Stimulated activated CD4-positive, alpha-beta T cell treated with anti-CD3 and anti-CD28 coated beads, Interleukin-15, amount 100 ng/mL, for 1 hour (primary cell): ENCODE data around the gene PARP1.
"Not testable (repeated sequence)": the region's sequence is repeated elsewhere in the genome, so short reads cannot be mapped to it uniquely, and the experiment has no call there.

ENCODE experiments used
- DNase-seq, 2 donors: peaks; one replicate each; pipeline ENCODE4 v3.0.0-alpha.2; 2020; ENCODE audit warnings: low read depth in 1 of 2, low spot score in 1 of 2

PARP1 gene

GRCh38 chr1:226429858-226430715 is 22.2 kb upstream of the PARP1 start:
- no peak for DNase-seq

- DNase-seq = no peak
Measured at GRCh38 chr1:226428791-226429461, 21.0 kb upstream of the PARP1 start.

GRCh38 chr1:226428348-226428747 is 20.5 kb upstream of the PARP1 start:
- DNase-seq = no peak

DNA sequence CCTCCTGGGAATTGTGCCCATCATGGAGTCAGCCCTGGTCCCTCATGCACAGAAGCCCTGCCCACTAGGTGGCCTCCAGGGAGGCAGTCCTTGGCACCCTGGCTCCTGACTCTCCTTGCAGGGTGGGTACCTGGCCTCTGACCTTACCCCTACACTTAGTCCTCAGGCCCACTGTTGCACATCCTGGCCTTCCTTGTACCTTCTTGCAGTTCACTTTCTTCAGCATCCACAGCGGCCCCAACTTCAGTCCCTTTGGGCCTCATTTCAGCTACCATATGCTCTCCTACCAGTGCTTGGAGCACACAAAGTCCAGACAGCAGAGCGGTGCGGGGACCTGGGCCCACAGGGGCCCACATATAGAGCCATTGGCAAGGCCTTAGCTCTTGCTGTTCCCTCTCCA is 19.2 kb upstream of the PARP1 start:
- DNase-seq = no peak

DNA sequence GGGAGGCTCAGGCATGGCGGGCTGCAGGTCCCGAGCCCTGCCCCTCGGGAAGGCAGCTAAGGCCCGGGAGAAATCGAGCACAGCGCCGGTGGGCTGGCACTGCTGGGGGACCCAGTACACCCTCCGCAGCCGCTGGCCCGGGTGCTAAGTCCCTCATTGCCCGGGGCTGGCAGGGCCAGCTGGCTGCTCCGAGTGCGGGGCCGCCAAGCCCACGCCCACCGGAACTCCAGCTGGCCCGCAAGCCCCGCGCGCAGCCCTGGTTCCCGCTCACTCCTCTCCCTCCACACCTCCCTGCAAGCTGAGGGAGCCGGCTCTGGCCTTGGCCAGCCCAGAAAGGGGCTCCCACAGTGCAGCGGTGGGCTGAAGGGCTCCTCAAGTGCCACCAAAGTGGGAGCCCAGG is 18.5 kb upstream of the PARP1 start:
- DNase-seq = not testable (repeated sequence)

DNA sequence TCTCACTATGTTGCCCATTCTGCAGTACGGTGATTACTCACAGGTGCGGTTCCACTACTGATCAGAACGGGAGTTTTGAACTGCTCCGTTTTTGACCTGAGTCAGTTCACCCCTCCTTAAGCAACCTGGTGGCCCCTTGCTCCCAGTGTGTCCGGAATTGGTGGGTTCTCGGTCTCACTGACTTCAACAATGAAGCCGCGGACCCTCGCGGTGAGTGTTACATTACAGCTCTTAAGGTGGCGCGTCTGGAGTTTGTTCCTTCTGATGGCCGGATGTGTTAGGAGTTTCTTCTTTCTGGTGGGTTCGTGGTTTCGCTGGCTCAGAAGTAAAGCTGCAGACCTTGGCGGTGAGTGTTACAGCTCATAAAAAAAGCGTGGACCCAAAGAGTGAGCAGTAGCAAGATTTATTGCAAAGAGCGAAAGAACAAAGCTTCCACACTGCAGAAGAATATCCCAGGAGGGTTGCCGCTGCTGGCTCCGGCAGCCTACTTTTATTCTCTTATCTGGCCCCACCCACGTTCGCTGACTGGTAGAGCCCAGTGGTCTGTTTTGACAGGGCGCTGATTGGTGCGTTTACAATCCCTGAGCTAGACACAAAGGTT is 17.6 kb upstream of the PARP1 start:
- no peak for DNase-seq

DNA sequence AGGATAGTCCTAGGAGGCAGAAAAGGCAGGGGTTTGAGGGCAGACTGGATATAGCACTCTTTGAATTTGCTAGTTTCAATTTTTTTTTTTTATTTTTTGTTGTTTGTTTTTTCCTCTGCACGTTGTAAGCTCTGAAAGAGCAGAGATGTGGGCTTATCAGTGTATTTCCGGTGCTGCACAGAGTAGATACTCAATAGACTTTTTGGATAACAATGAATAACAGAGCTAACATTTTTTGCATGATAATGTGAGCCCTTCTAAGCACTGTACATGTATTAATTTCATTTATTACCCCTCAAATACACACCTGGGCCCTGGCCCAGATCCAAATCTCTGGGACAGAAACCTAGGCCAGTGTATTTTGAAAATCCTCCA is 17.1 kb upstream of the PARP1 start:
- DNase-seq = no peak

DNA sequence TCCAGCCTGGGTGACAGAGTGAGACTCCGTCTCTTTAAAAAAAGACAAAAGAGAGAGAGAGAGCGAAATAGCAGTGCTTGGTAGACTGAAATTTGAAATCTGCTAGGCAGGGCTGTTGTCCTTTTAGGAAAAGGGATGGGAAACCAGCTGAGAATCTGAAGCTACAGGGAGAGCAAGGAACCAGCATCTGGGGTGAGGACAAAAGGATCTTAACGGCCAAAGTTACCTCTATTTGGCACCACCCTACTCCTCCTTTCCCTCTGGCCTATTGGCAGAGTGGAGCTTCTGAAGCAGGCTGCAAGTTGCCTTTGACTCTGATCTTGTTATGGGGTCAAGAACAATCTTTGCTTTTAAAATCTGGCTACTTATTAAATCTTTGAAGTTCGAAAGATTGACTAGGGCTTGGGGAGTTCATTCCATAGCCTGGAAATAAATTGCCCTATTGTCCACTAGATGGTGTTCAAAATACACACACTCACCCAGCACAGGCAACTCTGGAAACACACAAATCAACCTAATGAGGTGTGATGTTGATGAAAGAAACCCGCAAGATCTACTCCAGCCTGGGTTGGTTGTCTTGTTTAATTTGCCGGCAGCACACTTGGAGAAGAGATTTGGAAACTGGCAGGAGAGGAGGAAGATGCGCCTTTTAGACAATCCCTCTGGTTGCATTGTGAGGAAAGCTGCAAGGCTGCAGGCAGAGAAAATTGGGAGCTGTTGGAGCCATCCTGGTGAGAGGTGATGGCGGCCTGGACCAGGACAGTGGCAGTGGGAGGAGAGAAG is 16.5 kb upstream of the PARP1 start:
- no peak for DNase-seq

DNA sequence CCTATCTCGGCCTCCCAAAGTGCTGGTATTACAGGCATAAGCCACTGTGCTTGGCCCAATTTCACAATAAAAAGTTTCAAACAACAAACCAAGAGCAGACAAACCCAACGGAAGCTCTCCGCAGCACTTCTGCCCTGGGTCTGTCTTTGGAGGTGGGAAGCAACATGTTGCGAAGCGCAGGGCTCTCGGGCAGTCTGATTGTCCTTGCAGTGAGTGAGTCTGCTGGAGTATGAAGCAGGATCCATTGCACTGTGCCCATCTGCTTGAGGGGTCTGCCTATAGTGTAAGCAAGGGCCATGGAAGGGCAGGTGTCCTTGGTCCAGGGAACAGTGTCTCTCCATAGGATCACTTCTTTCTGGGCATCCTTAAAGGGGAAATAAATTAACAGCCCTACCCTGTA is 14.6 kb upstream of the PARP1 start:
- DNase-seq = no peak

- DNase-seq = no peak
Measured at GRCh38 chr1:226420897-226421296, 13.0 kb upstream of the PARP1 start.

- DNase-seq = no peak
Measured at GRCh38 chr1:226420328-226420727, 12.4 kb upstream of the PARP1 start.

- DNase-seq = no peak
Measured at GRCh38 chr1:226419284-226420029, 11.6 kb upstream of the PARP1 start.

DNA sequence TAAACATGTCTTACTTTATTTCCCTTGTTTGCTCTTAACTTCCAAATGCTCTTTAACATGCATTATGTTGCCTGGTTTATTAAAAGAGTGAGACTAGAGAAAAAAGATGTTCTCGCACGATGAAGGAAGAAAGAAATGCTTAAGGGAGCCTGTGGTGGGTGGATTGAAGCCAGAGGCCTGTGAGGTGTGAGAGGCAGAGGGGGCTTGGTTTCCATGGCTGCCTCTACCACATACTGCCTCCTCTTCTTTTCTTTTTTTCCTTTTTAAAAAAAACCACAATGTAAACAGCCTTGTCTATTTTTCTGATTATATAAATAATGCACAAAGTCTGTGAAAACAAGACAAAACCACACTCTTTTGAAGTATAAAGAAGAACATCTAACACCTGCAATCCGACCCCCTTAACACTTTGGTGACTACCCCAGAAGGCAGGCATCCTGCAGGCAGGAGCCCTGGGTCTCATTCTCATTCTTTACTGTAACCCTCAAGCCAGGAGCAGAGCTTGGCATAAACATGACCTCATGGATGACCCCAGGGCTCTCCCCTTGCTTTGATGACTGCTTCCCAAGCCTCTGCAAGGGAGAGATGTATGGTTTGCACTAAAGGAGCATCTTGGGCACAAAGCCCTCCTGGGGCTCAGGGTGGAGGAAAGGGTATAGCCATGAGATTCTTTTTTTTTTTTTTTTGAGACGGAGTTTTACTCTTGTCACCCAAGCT is 10.1 kb upstream of the PARP1 start:
- no peak for DNase-seq

DNA sequence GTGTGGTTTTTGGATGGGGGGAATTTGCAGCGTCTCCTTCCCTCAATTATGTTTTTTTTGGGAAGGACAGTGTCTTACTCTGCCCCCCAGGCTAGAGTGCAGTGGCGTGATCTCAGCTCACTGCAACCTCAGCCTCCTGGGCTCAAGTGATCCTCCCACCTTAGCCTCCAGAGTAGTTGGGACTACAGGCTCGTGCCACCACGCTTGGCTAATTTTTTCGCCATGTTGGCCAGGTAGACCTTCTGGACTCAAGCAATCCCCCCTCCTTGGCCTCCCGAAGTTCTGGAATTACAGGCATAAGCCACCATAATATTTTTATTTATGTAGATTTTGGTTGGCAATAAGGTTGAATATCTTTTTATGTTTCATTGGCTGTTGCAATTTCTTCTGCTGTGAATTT is 9.5 kb upstream of the PARP1 start:
- DNase-seq = no peak

- no peak for DNase-seq
Measured at GRCh38 chr1:226414098-226414698, 6.3 kb upstream of the PARP1 start.

- DNase-seq = no peak
Measured at GRCh38 chr1:226411619-226412018, 3.7 kb upstream of the PARP1 start.

- DNase-seq = no peak
Measured at GRCh38 chr1:226410958-226411357, 3.1 kb upstream of the PARP1 start.

- DNase-seq = no peak
Measured at GRCh38 chr1:226409392-226409791, 1.5 kb upstream of the PARP1 start.

DNA sequence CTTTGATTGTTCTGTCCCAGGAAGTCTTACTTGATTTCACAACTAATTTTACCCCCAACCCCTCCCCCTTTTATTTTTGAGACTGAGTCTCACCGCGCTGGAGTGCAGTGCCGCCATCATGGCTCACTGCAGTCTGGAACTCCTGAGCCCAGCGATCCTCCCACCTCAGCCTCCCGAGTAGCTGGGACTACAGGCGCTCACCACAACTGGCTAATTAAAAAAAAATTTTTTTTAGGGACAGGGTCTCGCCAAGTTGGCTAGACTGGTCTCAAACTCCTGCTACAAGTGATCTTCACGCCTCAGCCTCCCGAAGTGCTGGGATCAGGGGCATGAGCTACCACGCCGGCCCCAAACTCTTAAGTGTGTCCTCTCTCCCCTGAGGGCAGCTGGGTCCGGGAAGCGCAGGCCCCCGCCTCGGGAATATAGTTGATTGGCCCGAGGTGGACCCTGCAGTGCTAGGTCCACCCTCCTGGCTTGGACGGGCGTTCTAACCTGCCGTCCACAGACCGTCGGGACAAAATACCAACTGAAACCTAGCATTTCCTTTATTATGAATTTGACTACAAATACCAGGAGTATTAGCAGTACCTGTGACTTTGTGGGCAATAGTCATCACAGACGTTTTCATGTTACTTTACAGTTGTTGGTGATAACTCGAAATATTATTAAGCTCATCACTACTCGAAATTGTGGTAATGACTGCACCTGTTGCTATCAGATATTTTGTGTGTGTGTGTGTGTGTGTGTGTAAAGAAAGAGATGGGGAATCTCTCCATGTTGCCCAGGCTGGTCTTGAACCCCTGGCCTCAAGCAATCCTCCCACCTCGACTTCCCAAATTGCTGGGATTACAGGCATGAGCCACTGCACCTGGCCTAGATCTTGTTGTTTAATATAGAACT is 642 bp upstream of the PARP1 start:
- DNase-seq = no peak
